HepG2 (cell line): ENCODE results near the gene ATXN2.

Experiments
- ATF7 ChIP-seq, 2 experiments: fragments of 450-650 bp in 1 of 2; sonication (generic) in 1 of 2; formaldehyde crosslinking in 1 of 2; IDR thresholded peaks; 2 replicates each; pipeline versions ENCODE4 v1.4.0 to v1.6.1; 2016 to 2020; ENCODE audit warnings: antibody characterized with exemption in 1 of 2, mild to moderate bottlenecking in 1 of 2, missing genetic modification reagents in 1 of 2
- CTCF ChIP-seq: sonication (generic); formaldehyde crosslinking; IDR thresholded peaks from 2 replicates; pipeline ENCODE4 v1.5.0; 2020; ENCODE audit warnings: mild to moderate bottlenecking, missing genetic modification reagents, moderate library complexity
- NR0B2 ChIP-seq: sonication (generic); formaldehyde crosslinking; IDR thresholded peaks from 2 replicates; pipeline ENCODE4 v1.4.0; 2020; ENCODE audit warnings: mild to moderate bottlenecking, missing genetic modification reagents
- ZNF761 ChIP-seq: sonication (generic); formaldehyde crosslinking; conservative IDR thresholded peaks from 2 replicates; pipeline ENCODE4 v1.4.0; 2020; ENCODE audit warnings: mild to moderate bottlenecking, missing genetic modification reagents
- ZZZ3 ChIP-seq: sonication (generic); formaldehyde crosslinking; IDR thresholded peaks from 2 replicates; pipeline ENCODE4 v1.4.0; 2020; ENCODE audit warnings: missing genetic modification reagents, mild to moderate bottlenecking, borderline replicate concordance

GRCh38 chr12:111458546-111459172 lies 140.5 kb downstream of the ATXN2 start:
- TF ChIP-seq CTCF (no peak), ZZZ3 (CRISPR knock-in tag) (no peak), ATF7 (IDR thresholded peaks at IDR 0.05) (no peak), ATF7 (CRISPR knock-in tag; IDR thresholded peaks at IDR 0.05) (no peak), ZNF761 (CRISPR knock-in tag) (no peak), NR0B2 (CRISPR knock-in tag) (no peak)
